HL-60 (cell line): ENCODE measurements around the gene CTSA.

Source experiments
- CTCF ChIP-seq: IDR thresholded peaks from one replicate; pipeline ENCODE4 v1.5.1; 2011; ENCODE audit warnings: low read length, control low read depth, inconsistent platforms; ENCODE audit not compliant: insufficient read depth
- REST ChIP-seq: IDR thresholded peaks from 2 replicates; pipeline ENCODE4 v1.6.1; 2012; ENCODE audit warnings: low read depth; ENCODE audit not compliant: insufficient replicate concordance

GRCh38 chr20:45927071-45927878, 36.1 kb downstream of the CTSA start:
- TF ChIP-seq CTCF (no peak), REST (no peak)
